K562 (cell line): Measurements from ENCODE around the gene ERGIC3.

ENCODE experiments used
- KLF10 ChIP-seq: fragments of 250-450 bp; sonication (Bioruptor Pico); IDR thresholded peaks from 2 replicates; pipeline ENCODE4 v1.6.1; 2021; ENCODE audit warnings: matching md5 sums
- MEF2D ChIP-seq: conservative IDR thresholded peaks from 2 replicates; pipeline ENCODE4 v1.6.1; 2016; ENCODE audit warnings: low read depth, missing genetic modification characterization, missing compliant biosample characterization
- PHB2 ChIP-seq: fragments of 450-650 bp; IDR thresholded peaks from 2 replicates; pipeline ENCODE4 v1.6.1; 2017; ENCODE audit warnings: low read depth
- TOE1 ChIP-seq, 2 experiments: fragments of 450-650 bp in 1 of 2; sonication (generic) in 1 of 2; formaldehyde crosslinking in 1 of 2; IDR thresholded peaks; 2 replicates each; pipeline versions ENCODE4 v1.7.1 to v1.8.0; 2016 to 2022; ENCODE audit warnings: borderline replicate concordance in 2 of 2, mild to moderate bottlenecking in 2 of 2, antibody characterized with exemption in 1 of 2, inconsistent platforms in 1 of 2, low read depth in 1 of 2, missing genetic modification reagents in 1 of 2, moderate library complexity in 1 of 2
- TF ChIP-seq, protein P1 (sequence below), 3 experiments: IDR thresholded peaks in 2 of 3; conservative IDR thresholded peaks in 1 of 3; 2 replicates each; pipeline ENCODE4 v1.5.1; 2011 to 2012; ENCODE audit warnings: low read length in 3 of 3, mild to moderate bottlenecking in 3 of 3, control low read depth in 2 of 3, improper control_type of control experiment in 1 of 3, inconsistent platforms in 1 of 3, low read depth in 1 of 3, mixed read lengths in 1 of 3, moderate library complexity in 1 of 3; ENCODE audit not compliant: insufficient read depth in 2 of 3
- TF ChIP-seq, protein P2 (sequence below): sonication (generic); formaldehyde crosslinking; IDR thresholded peaks from 2 replicates; pipeline ENCODE4 v1.8.1; 2022; ENCODE audit warnings: missing genetic modification reagents

GRCh38 chr20:35602851-35603495 lies 61.1 kb downstream of the ERGIC3 start:
- TF ChIP-seq, protein P1, sequence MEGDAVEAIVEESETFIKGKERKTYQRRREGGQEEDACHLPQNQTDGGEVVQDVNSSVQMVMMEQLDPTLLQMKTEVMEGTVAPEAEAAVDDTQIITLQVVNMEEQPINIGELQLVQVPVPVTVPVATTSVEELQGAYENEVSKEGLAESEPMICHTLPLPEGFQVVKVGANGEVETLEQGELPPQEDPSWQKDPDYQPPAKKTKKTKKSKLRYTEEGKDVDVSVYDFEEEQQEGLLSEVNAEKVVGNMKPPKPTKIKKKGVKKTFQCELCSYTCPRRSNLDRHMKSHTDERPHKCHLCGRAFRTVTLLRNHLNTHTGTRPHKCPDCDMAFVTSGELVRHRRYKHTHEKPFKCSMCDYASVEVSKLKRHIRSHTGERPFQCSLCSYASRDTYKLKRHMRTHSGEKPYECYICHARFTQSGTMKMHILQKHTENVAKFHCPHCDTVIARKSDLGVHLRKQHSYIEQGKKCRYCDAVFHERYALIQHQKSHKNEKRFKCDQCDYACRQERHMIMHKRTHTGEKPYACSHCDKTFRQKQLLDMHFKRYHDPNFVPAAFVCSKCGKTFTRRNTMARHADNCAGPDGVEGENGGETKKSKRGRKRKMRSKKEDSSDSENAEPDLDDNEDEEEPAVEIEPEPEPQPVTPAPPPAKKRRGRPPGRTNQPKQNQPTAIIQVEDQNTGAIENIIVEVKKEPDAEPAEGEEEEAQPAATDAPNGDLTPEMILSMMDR (IDR thresholded peaks at IDR 0.05 in 2 of 3, conservative IDR thresholded peaks at IDR 0.05 in 1 of 3; ENCODE audit: insufficient read depth in 2 of 3, low read depth in 1 of 3, low read length in 3 of 3) = no peak
- TF ChIP-seq PHB2 (no peak), TOE1 (IDR thresholded peaks at IDR 0.05; ENCODE audit: borderline replicate concordance) (no peak), TOE1 (CRISPR knock-in tag; IDR thresholded peaks at IDR 0.05; ENCODE audit: borderline replicate concordance, low read depth) (no peak), KLF10 (CRISPR knock-in tag) (no peak), MEF2D (tag) (no peak)
- TF ChIP-seq, protein P2, sequence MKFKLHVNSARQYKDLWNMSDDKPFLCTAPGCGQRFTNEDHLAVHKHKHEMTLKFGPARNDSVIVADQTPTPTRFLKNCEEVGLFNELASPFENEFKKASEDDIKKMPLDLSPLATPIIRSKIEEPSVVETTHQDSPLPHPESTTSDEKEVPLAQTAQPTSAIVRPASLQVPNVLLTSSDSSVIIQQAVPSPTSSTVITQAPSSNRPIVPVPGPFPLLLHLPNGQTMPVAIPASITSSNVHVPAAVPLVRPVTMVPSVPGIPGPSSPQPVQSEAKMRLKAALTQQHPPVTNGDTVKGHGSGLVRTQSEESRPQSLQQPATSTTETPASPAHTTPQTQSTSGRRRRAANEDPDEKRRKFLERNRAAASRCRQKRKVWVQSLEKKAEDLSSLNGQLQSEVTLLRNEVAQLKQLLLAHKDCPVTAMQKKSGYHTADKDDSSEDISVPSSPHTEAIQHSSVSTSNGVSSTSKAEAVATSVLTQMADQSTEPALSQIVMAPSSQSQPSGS (CRISPR knock-in tag) = no peak
